RWPE2 (cell line): Measurements from ENCODE around the gene TMEM176B.
"Not testable (repeated sequence)": the region's sequence is repeated elsewhere in the genome, so short reads cannot be mapped to it uniquely, and the experiment has no call there.

Source experiments
- ATAC-seq: fragments of 200-7000 bp; cut with Tn5 transposase; 3 replicates; pipeline ENCODE4 v1.9.1; 2021; ENCODE audit warnings: low read depth
- DNase-seq: peaks from one replicate; pipeline ENCODE4 v3.0.0-alpha.2; 2020; ENCODE audit warnings: low spot score
- H3K27ac ChIP-seq: fragments of 450-650 bp; 2 replicates; pipeline ENCODE4 v1.5.1; 2017; ENCODE audit warnings: mild to moderate bottlenecking; ENCODE audit not compliant: poor library complexity, severe bottlenecking
- H3K27me3 ChIP-seq: fragments of 250-450 bp; sonication (Bioruptor Pico); 2 replicates; pipeline ENCODE4 v1.5.1; 2021; ENCODE audit warnings: mild to moderate bottlenecking, moderate library complexity; ENCODE audit not compliant: insufficient read depth, poor library complexity, severe bottlenecking
- H3K36me3 ChIP-seq: fragments of 250-450 bp; sonication (Bioruptor Pico); 2 replicates; pipeline ENCODE4 v1.5.1; 2020; ENCODE audit warnings: low read depth, mild to moderate bottlenecking, moderate library complexity
- H3K4me1 ChIP-seq: fragments of 250-450 bp; sonication (Bioruptor Pico); 2 replicates; pipeline ENCODE4 v1.5.1; 2021; ENCODE audit warnings: mild to moderate bottlenecking, moderate library complexity; ENCODE audit not compliant: insufficient read depth, poor library complexity, severe bottlenecking
- H3K4me3 ChIP-seq: fragments of 250-450 bp; sonication (Bioruptor Pico); 2 replicates; pipeline ENCODE4 v1.5.1; 2021; ENCODE audit warnings: mild to moderate bottlenecking, moderate library complexity; ENCODE audit not compliant: severe bottlenecking
- H3K9me3 ChIP-seq: fragments of 250-450 bp; sonication (Bioruptor Pico); 2 replicates; pipeline ENCODE4 v1.5.1; 2021; ENCODE audit warnings: mild to moderate bottlenecking, moderate library complexity; ENCODE audit not compliant: severe bottlenecking
- CTCF ChIP-seq: fragments of 450-650 bp; IDR thresholded peaks from one replicate; pipeline ENCODE4 v1.5.1; 2017; ENCODE audit warnings: mild to moderate bottlenecking, moderate library complexity; ENCODE audit not compliant: poor library complexity, severe bottlenecking

The TMEM176B gene

GRCh38 chr7:150780292-150780691, 19.9 kb downstream of the TMEM176B start:
- Histone ChIP-seq H3K27ac (no peak overlapping the region), H3K27me3 (peaks cover 2% of the 10 kb centered on the region), H3K4me1 (no peaks in the 10 kb centered on the region), H3K9me3 (no peaks in the 10 kb centered on the region), H3K4me3 (no peak overlapping the region), H3K36me3 (no peaks in the 10 kb centered on the region)
- DNase-seq (no peak), ATAC-seq (no peak)
- TF ChIP-seq CTCF: no peak

GRCh38 chr7:150778738-150779301, 21.3 kb downstream of the TMEM176B start:
- TF ChIP-seq CTCF: peak; percentile 94
- Histone ChIP-seq H3K4me1 (no peaks in the 10 kb centered on the region), H3K9me3 (no peaks in the 10 kb centered on the region), H3K27ac (no peak overlapping the region), H3K4me3 (no peak overlapping the region), H3K27me3 (peaks cover 2% of the 10 kb centered on the region), H3K36me3 (no peaks in the 10 kb centered on the region)
- ATAC-seq: peak; percentile 84
- DNase-seq: no peak

GRCh38 chr7:150778014-150778737, 22.0 kb downstream of the TMEM176B start:
- H3K27ac ChIP-seq: no peak overlapping the region

GRCh38 chr7:150774131-150774530, 26.0 kb downstream of the TMEM176B start:
- not testable (repeated sequence) for H3K27ac ChIP-seq, H3K4me3 ChIP-seq, H3K27me3 ChIP-seq, ATAC-seq, H3K36me3 ChIP-seq, H3K4me1 ChIP-seq, H3K9me3 ChIP-seq, DNase-seq

More at GRCh38 chr7:150778014-150778737, 22.0 kb downstream of the TMEM176B start:
- Histone ChIP-seq H3K36me3 (no peaks in the 10 kb centered on the region), H3K27me3 (peaks cover 2% of the 10 kb centered on the region), H3K4me1 (no peaks in the 10 kb centered on the region), H3K9me3 (no peaks in the 10 kb centered on the region), H3K4me3 (no peak overlapping the region)
- DNase-seq (no peak), ATAC-seq (peak; percentile 14; the same call in 1 of the 3 replicates)
- no peak for TF ChIP-seq CTCF

GRCh38 chr7:150769768-150770167, 30.4 kb downstream of the TMEM176B start:
- H3K36me3 ChIP-seq: no peaks in the 10 kb centered on the region
- TF ChIP-seq CTCF: no peak

More at GRCh38 chr7:150769768-150770167, 30.4 kb downstream of the TMEM176B start:
- Histone ChIP-seq H3K9me3 (no peaks in the 10 kb centered on the region), H3K4me3 (no peak overlapping the region), H3K4me1 (no peaks in the 10 kb centered on the region), H3K27ac (no peak overlapping the region), H3K27me3 (peaks cover 4% of the 10 kb centered on the region)
- DNase-seq (no peak), ATAC-seq (no peak)
